Adipose tissue (tissue), 3 donors: Measurements from ENCODE around the gene PERP. TPM values are rescaled to one million over a fixed set of nuclear protein-coding genes. Genes with fewer than 3 reads are reported as not detected.
"Not testable (repeated sequence)": the region's sequence is repeated elsewhere in the genome, so short reads cannot be mapped to it uniquely, and the experiment has no call there.

Source experiments
- H3K27ac ChIP-seq: one replicate; pipeline ENCODE4 v1.5.1; 2013; ENCODE audit warnings: low read depth, low read length
- WGBS, 3 donors: extraction: QIAGEN DNeasy Blood & Tissue Kit; methylation state at CpG; one replicate each; pipeline ENCODE4 v1.1.7; 2013; 5-methylcytosine and 5-hydroxymethylcytosine counted together
- polyA plus RNA-seq, 3 donors: library from polyadenylated mRNA; stranded (reverse); fragments of 200-250 nt; gene quantifications; one replicate each; pipeline ENCODE4 v1.2.3, GENCODE V29; 2013
- donor health status: healthy with polysubstance abuse.
- donor health status: Bipolar disorder and iron deficiency.
- donor health status: healthy.

PERP gene
- 10 to 100 TPM; 12.4 to 24.0 (median 16.0) TPM for polyA plus RNA-seq

DNA sequence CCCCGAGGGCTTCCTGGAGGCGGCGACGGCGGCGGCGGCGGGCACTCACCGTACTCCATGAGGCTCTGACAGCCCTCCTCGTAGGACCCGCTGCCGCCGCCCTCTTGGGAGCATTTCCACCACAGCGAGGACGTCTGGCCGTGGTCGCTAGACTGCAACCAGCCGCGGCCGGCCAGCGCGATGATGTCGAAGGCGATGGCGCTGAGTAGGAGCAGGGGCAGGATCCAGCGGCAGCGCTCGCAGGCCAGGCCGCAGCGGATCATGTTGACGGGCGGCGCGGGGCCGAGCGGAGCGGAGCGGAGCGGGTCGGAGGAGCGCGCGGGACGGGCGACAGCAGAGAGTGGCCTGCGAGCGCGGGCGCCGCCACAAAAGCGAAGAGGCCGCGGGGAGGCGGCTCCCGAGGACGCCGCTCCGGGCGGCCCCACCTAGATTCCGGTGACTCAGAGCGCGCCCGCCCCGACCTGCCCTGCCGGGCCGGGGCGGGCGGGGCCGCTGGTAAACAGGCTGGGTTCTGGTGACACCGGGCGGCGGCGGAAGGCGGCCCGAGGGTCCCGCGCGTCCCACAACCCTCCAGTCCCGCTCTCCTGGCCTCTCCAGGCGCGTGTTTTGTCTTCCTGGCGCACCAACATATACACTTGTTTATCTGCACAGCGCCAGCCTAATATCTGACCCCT lies at the start of gene PERP:
PERP (minus strand) TSS at position 342 of the 674 bp plus-strand sequence; CDS start at position 263, 79 bp downstream.
- no peak within 1 kb of the TSS for H3K27ac ChIP-seq
- 0 to 1% (median 1%) methylated on average over 56 to 83 of the region's 83 CpGs for WGBS, 3 donors

DNA sequence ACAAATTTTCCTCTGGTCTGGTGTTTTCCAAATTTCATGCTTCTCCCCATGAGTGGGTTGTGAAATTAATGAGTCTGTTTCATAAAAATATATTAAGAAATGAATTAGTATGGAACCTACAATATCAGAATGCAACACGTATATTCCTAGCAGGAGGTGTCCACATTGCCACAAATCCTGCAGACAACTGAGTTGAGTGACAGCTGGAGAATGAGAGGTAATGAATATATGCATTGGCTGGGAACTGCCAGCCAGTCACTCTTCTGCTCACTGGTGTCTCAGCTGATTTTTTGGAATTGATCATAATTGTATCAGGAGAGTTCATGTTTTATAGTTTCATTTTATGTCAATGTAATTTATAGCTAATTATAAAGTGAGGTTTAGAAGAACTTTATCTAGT lies 48.2 kb upstream of the PERP start:
- 76 to 83% (median 80%) methylated on average over 1 of the region's 1 CpG for WGBS, 3 donors
- no peak overlapping the region for H3K27ac ChIP-seq

DNA sequence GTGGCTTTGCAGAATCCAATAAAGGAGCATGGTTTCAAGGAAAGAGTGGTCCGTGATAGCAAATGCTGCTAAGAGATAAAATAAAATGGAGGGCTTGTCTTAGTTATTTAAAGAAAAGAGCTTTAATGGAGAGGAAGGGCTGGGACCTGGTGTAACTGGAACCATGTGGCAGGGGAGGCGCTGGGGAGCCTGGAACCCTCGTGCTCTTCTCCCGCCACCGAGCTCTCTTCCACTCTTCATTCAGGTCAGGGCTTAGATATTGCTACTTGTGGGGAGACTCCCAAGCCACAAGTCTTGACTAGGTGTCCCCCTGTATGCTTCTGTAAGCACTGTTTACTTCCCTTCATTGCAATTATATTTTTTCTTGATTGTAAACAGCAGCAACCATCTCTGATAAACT lies 39.3 kb upstream of the PERP start:
- no peak overlapping the region for H3K27ac ChIP-seq
- 88 to 90% (median 89%) methylated on average over 5 of the region's 5 CpGs for WGBS, 3 donors

DNA sequence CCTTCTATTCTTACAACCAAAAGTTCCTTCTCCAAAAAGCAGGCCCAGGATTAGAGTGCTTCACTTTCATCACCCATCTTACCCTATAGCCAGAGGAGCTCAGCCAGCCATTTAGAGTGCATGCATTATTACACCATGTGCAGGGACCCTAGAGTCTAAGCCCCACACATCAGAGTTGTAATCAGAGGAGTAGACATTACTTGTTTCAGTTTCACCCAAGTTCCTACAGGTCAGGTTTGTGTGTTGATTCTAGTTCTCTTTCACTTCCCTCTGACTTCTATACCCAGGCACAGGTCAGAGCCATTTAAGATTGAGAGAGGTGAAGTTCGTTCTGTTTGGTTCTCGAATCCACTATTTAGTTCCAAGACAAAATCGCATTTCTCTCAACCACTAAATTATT lies 38.2 kb upstream of the PERP start:
- no peak overlapping the region for H3K27ac ChIP-seq
- 85 to 93% (median 86%) methylated on average over 3 of the region's 3 CpGs for WGBS, 3 donors

DNA sequence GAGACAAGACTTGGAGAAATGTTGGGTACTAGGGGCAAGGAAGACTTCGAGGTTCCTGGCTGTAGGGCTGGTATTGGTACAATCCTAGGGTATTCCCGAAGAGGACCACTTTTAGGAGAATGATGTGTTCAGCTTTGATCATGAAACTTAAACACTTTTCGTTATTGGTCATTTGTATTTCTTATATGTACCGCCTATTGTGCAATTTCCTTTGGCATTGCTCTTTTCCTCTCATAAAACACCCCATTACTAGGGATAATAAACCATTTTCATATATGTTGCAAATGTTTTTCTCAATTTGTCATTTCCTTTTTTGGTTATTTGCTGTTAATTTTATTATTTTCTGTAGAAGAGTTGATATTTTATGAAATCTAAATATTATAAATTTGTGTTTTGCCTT lies 35.6 kb upstream of the PERP start:
- WGBS, 3 donors: 64 to 91% (median 78%) methylated on average over 4 of the region's 4 CpGs
- H3K27ac ChIP-seq: no peak overlapping the region

DNA sequence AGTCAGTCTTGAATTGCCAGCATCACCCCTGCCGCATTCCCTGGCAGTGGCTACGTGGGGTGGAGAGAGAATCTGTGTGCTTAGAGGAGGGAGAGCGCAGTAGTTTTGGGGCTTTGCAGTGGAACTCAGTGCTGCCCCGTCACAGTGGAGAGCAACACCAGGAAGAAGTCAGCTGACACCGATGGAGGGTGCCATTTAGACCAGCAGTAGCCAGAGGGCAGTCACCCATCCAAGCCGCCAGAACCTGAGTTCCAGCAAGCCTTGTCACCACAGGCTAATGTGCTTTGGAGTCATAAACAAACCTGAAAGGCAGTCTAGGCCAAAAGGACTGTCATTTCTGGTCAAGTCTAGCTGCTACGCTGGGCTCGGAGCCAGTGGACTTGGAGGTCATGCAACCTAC lies 22.0 kb upstream of the PERP start:
- WGBS, 3 donors: 89 to 95% (median 95%) methylated on average over 8 of the region's 8 CpGs
- H3K27ac ChIP-seq: no peak overlapping the region

DNA sequence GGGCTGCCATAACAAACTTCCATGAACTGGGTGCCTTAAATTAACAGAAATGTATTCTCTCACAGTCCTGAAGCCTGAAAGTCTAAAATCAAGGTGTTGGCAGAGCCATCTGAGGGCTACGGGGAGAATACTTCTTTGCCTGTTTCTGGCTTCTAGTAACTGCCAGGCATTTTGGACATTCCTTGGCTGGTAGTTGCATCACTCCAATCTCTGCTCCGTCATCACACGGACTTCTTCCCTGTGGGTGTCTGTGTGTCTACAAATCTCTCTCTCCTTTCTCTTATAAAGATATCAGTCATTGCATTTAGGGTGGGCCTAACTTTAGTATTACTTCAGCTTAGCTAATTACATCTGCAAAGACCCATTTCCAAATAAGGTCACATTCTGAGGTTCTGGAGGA lies 20.9 kb upstream of the PERP start:
- WGBS, 3 donors: 78 to 89% (median 80%) methylated on average over 3 of the region's 3 CpGs
- no peak overlapping the region for H3K27ac ChIP-seq

DNA sequence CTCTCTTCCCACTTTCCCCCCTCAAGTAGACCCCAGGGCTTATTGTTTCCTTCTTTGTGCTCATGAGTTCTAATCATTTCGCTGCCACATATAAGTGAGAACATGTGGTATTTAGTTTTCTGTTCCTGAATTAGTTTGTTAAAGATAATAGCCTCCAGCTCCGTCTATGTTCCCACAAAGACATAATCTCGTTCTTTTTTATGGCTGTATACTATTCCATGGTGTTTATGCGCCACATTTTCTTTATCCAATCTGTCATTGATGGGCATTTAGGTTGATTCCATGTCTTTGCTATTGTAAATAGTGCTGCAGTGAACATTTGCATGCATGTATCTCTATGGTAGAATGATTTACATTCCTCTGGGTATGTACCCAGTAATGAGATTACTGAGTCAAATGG lies 16.9 kb upstream of the PERP start:
- WGBS, 3 donors: 87 to 93% (median 91%) methylated on average over 4 of the region's 4 CpGs
- H3K27ac ChIP-seq: no peak overlapping the region

DNA sequence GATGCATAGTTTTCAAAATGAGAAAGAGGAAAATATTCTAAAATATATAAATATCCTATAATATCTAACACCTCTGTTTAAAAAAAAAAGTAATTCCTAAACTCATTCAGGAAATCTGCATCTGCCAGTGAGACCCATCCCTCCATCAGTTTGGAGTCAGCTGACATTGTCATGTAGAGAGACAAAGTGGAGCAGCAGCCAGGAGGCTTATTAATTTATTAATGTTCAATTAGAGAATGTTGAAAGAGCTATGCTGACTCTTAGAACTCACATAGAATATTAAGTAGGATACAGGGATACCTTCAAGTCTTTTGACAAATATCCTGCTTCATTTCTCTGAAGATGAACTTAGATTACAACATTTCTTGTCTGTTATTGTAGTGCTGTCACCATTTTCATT lies 12.8 kb upstream of the PERP start:
- H3K27ac ChIP-seq: no peak overlapping the region

DNA sequence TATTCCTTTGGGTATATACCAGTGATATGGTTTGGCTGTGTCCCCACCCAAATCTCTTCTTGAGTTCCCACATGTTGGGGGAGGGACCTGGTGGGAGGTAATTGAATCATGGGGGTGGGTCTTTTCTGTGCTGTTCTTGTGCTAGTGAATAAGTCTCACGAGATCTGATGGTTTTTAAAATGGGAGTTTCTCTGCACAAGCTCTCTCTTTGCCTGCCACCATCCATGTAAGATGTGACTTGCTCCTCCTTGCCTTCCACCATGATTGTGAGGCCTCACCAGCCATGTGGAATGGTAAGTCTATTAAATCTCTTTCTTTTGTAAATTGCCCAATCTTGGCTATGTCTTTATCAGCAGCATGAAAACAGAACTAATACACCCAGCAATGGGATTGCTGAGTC lies 12.0 kb upstream of the PERP start:
- not testable (repeated sequence) for H3K27ac ChIP-seq
- 88 to 95% (median 88%) methylated on average over 1 of the region's 1 CpG for WGBS, 3 donors

DNA sequence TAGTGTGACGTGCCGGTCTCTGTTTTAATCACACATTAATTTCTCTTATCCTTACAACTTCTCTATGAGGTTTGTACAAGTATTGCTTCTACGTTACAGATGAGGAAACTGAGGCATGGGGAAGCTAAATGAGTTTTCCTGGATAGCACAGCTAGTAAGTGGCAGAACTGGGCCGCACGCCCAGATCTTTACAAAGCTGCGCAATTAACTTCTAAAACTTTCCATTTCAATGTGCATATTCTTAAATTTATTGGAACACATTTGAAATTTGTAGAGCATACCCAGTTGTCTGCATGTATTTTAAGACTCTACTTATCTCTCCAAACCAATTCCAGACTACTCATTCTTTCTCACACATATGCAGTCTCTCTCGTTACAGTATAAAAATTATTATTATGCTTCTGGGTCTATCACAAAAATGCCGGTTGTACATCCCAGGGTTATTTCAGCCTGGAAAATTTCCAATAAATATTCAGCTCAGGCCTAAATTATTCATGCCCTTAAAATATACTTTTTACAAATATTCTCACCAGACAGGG lies 10.2 kb upstream of the PERP start:
- 84 to 91% (median 88%) methylated on average over 8 of the region's 8 CpGs for WGBS, 3 donors
- H3K27ac ChIP-seq: no peak overlapping the region

DNA sequence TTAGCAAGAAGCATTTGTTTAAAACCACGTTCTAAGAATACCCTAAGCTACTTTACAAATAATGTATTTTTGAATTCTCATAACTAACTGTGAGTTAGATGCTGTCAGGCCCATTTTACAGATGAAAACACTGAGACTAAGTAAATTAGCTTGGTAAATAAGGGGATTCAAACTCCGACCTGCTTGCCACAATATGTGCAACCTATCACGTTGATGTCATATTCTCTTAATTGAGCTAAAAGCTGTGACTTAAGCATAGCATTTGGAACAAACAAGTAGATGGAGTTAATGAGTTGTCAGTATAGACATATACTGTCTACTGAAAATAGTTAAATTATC lies 9.4 kb upstream of the PERP start:
- H3K27ac ChIP-seq: no peak overlapping the region
- 63 to 74% (median 73%) methylated on average over 3 of the region's 3 CpGs for WGBS, 3 donors

DNA sequence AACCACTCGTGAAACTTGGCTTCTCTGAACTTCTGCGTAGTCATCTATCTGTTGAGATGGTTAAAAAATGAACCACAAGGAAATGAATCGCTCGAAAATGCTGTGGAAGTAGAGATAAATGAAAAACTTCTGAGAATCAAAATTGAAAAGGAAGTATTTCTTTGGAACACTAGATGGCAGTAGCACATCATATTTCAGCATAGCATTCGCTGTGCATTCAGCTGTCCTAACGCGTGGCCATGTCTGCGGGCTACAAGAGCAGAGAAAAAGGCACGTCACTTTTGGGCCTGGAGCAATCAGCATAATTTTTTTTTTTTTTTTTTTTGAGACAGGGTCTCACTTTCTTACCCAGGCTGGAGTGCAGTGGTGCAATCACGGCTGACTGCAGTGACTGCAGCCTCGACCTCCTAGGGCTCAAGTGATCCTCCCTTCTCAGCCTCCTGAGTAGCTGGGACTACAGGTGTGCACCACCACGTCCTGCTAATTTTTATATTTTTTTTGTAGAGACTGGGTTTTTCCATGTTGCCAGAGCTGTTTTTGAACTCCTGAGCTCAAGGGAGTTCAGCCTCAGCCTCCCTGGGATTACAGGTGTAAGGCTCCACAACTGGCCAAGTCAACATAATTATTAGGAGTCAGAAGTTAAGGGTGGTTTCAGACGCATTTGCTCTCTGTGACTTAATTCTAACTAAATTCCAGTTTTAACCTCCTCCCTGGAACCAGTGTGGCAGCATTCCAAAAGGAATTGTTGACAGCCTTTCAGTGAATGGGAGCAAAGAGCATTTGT lies 8.8 kb upstream of the PERP start:
- WGBS, 3 donors: 20 to 23% (median 20%) methylated on average over 13 of the region's 13 CpGs
- no peak overlapping the region for H3K27ac ChIP-seq

DNA sequence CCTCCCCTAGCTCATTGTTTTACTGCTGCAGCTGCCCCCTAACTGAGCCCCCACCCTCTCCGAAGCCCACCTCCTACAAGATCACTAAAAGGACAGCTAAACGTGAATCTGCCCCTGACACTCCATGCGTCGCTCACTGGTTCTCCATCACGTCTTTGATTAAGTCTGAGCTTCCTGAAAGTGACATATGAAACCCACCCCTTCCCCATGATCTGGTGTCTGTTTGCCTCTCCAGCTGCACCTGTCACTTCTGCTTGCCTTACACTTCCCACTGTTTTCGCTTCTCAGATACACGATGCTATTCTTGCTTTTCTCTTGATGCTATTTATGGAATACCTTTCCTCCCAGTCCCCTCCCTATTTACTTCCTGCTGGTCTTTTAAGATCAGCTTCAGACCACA lies 8.0 kb upstream of the PERP start:
- WGBS, 3 donors: 24 to 52% (median 38%) methylated on average over 7 of the region's 7 CpGs

DNA sequence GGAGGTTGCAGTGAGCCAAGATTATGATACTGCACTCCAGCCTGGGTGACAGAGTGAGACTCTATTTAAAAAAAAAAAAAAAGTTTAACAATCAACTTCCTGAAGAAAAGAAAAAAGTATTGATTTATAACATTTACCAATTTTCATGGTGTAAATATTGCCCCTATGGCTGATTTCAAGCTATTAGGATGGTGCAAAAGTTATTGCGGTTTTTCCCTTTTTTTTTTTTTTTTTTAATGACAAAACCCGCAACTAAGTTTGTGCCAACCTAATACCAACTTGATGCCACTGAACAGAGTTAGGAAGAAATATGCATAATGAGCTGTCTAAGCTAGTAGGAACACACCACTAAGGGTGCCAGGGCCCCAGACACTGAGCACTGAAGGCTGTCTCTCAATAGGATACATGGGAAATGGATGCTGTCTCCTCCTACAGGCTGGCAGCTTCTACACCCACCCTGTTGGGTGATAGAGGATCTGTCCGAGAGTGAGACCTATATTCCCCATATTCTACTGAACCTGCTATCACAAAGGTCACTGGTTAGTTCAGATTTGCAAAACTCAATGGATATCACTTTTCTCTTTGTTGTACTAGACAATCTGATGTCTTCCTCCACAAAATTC lies 6.5 kb upstream of the PERP start:
- WGBS, 3 donors: 72 to 89% (median 78%) methylated on average over 3 of the region's 3 CpGs
- no peak overlapping the region for H3K27ac ChIP-seq

More for the DNA sequence above, 8.0 kb upstream of the PERP start:
- no peak overlapping the region for H3K27ac ChIP-seq

DNA sequence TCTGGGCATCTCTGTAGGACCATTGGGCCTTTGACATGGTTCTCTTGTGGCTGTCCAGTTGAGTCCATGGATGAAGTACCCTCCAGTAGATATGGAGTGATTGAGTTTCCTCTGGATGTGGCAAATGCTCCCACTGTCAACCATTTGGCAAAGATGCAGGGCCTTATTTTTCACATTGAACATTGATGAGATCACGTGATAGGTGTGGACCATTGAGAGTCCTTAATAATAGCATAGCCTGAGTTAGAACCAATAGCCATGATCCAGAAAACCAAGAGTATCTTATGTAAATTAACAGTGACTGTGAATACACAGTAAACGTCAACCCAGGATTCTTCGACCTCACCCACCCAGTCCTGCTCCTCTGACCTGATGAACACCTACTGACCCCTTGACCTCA lies 3.0 kb upstream of the PERP start:
- WGBS, 3 donors: 50 to 84% (median 83%) methylated on average over 3 of the region's 3 CpGs
- no peak overlapping the region for H3K27ac ChIP-seq

DNA sequence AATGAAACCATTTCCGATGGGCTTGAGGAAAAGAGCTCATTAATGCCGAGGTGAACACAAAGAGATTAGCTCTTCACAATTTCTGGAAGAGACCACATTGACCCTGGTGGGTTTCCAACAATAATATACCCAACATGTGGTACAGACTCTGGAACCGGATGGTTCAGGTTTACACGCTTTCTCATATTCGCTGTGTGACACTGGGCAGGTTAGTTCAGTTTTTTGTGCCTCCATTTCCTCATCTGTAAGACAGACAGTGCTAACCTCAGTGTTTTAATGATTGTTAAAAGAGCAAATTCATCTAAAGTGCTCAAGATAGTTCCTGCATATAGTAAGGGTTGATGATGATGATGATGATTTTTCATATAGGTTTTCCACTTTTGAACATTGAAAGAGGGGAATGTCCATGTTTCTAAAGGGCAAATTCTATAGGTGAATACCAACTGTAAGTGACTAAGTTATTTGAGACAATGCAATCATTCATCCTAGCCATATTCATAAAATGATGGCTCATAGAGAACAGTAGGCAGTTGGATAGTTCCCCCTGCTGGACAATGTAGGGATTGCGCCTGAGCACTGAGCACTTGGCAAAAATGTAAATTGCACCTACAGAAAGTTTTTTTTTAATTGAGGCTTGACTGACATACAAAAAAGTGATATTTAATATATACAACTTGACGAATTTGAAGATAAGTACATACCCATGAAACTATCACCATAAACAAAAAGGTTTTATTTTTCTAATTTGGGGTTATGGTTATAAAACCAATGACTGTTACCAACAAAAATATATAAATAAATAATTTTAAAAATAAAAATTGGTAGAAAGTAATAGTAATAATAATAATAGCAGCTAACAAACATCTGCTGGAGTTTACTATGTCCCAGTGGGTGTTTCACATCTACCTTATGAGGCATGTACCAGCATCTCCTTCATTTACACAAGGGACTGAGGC lies 2.1 kb upstream of the PERP start:
- H3K27ac ChIP-seq: no peak overlapping the region
- 38 to 42% (median 41%) methylated on average over 7 of the region's 7 CpGs for WGBS, 3 donors

DNA sequence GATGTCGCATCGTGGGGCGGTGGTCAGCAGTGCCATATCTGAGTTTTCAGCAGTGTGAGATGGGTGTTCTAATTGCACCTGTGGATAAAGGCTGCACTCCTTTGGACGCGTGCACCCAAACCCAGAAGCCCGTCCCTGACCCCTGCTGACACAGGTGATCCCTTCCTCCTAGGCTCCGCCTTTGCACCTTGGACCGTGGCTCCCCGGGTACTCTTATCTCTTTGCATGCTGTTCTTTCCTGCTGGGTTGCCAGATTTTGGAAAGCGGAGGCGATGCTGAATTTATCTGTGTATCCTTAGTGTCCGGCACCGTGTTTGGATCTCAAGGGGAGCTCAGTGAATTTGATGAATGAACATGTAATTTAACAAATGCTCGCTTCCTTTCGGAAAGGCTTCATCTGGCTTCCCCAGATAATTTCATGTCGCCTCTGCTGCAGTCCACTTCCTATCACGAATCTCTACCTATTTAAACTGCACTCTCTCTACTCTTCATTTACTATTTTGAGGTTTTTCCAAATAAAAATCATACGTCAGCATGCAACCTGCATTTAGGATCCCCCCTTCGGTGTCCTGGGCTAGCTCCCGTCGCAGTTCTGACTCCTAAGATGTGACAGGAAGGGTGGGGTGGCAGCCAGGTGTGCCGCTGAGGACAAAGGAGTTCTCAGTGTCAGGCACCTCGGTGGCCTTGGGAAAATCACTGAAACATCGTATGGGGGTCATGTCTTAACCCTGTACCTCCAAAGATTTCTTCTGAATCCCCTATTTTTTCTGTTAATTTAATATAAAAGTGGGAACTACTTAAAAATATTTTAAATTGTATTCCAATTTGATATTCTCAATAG lies 753 bp upstream of the PERP start:
- no peak overlapping the region for H3K27ac ChIP-seq
- 5 to 9% (median 9%) methylated on average over 24 of the region's 24 CpGs for WGBS, 3 donors
